ENCODE measurements around the gene LGALS7.
"Not testable (repeated sequence)": the region's sequence is repeated elsewhere in the genome, so short reads cannot be mapped to it uniquely, and the experiment has no call there.

LGALS7 gene

DNA sequence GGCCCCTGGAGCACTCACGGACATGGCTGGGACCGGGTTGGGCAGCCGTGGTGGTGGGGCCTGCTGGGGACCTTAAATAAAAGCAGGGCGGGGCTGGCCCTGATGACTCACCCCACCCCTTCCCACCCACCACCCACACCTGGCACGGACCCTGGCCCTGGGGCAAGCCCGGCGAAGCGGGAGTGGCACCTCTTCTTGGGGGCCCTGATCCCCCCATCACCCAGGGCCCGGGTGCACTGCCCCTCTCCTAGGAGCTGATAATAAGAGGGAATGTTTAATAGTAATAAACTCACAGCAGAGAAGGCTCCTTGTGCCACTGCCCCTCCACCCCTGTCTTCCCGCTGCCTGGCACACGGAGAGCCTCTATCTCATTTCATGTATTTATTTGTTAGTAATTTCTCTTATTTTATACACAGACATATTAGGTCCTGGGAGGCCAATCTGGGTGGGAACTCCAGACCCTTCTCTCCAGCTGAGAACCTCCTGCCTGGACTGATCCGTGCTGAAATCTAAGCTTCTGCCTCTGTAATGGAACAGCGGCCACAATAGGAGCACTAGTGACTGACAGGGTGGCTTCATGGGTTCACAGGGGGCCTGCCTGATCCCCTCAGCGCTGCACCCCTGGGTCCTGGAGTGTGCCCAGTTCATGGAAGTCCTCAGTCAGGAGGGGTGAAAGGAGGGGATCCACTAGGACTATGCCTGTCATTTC is at the start of gene LGALS7:
TSS of gene LGALS7 (minus strand) at position 49 of the 709 bp plus-strand sequence. CDS start at position 24, 25 bp downstream.
- DNase-seq (ENCODE audit: low read depth, low spot score) = no peak

DNA sequence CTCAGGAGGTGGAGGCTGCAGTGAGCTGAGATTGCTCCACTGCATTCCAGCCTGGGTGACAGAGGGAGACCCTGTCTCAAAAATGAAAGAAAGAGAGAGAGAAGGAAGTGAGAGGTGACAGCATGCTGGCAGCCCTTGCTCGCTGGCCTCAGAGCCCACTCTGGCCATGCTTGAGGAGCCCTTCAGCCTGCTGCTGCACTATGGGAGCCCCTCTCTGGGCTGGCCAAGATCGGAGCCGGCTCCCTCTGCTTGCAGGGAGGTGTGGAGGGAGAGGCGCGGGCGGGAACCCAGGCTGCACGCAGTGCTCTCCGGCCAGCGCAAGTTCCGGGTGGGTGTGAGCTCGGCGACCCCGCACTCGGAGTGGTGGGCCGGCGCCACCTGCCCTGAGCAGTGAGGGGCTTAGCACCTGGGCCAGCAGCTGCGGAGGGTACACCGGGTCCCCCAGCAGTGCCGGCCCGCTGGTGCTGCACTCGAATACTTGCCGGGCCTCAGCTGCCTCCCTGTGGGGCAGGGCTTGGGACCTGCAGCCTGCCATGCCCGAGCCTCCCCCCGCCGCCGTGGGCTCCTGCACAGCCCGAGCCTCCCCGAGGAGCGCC is 48.0 kb upstream of the LGALS7 start:
- DNase-seq (ENCODE audit: low read depth, low spot score) = not testable (repeated sequence)

DNA sequence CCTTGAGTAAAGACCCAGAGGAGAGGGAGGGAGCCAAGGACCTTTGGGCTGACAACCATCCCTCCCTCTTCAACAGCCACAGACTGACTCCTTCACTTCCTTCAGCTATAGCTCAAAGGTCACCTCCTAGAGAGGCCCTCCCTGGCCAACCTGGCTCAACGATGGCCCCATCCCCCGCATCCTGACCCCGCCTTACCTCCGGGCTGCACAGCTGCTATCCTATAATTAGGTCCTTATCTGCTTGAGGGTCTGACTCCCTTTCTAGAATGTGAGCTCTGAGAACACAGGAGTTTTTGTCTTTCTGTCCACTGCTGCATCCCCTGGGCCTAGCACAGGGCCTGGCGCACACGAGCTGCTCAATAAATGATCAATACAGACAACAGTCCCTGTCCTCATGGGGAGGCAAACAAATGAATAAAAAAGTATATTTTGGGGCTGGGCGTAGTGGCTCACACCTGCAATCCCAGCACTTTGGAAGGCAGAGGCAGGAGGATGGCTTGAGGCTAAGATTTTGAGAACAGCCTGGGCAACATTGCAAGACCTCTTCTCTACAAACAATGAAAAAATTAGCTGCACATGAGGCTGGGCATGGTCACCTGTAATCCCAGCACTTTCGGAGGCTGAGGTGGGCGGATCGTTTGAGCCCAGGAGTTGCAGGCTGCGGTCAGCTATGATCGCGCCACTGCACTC is 46.1 kb upstream of the LGALS7 start:
- no peak for DNase-seq (ENCODE audit: low read depth, low spot score)

DNA sequence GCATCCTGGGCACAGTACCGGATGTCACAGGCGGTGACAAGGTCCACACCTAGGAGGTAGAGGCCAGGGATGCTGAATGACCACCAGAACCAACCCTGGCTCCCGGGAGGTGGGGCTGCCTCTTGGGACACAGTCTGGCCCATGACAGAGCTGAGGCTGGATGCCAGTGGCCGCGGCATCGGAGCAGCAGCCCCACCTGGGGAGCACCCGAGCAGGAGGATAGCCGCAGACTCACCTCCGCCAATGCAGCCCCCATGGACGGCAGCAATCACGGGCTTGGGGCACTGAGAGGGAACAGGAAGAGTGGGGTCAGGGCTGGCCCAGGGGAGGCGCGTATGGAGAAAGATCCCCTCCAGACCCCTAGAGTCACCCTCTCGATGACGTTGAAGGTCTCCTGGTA is 43.8 kb upstream of the LGALS7 start:
- no peak for DNase-seq (ENCODE audit: low read depth, low spot score)

DNA sequence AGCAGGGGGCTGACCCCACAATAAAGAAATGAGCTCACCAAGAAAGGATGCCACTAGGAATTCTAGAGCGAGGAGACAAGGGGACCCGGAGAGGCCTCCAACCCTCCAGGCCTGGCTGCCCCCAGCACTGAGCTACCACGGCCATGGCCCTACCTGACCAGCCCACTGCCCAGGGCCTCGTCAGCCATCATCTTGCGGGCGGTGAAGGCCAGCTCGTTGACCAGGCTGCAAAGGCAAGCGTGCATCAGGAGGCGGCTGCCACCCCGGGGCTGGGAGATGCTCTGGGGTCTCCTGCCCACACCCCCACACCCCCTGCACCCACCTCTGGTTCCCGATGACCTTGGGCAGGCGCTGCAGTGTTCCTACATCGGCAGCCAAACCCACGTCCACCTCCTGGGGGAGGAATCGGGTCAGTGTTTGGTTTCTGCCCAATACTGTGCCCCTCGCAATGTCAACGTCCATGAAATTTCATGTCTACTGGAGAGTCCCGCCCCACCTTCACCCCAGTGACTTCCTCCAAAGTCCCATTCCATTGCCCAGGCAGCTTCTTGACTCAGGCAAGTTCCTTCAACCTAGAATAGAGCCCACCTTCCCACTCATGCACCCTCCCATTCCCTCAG is 42.9 kb upstream of the LGALS7 start:
- no peak for DNase-seq (ENCODE audit: low read depth, low spot score)

DNA sequence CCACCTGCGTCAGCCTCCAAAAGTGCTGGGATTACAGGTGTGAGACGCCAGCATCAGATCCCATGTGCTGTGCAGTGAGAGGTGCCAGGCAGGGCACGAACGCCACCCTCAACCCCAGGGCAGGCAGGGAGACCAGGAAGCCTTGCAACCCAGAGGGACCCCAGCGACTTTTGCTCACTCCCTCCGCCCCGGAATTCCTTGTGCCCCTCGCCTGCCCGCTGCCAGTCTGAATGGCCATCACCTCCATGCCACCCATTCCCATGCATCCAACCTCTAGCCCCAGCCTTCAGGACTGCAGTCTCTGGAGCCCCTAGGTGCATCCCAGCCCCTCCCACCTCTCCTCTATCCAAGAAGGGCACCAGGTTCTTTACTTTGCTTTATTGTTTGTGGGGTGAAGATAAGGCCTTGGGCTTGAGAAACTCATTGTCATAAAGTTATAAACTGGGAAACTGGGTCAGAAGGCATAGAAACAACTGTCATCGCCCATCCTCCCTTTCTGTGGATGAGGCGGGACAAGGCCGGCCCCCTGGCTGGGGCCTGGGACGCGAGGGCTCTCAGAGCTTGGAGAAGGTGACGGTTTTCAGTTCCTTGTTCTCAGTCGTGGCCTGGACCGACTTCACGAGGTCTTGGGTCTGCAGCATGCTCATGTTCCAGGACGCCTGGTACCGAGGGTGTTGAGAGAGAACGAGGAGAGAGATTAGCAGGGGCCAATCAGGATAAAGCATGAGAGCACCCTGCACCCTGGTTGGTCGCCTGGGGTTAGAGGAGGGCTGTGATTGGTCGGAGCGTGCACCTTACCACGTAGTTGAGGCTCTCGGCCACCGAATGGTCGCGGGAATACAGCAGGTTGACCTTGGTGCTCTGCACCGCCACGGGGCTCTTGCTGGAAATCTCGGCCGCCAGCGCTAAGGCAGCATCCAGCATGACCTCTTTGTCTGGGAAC is 42.0 kb upstream of the LGALS7 start:
- DNase-seq (ENCODE audit: low read depth, low spot score) = no peak

DNA sequence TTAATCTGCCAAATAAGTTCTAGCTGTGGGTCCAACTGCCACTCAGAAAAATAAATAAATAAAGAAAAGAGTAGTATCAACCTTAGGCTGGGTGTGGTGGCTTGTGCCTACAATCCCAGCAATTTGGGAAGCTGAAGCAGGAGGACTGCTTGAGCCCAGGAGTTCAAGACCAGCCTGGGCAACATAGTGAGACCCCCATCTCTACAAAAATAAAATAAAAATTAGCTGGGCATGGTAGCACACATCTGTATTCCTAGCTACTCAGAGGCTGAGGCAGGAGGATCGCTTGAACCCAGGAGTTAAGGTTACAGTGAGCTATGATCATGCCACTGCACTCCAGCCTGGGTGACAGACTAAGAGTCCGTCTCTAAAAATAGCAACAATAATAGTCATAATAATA is 40.6 kb upstream of the LGALS7 start:
- not testable (repeated sequence) for DNase-seq (ENCODE audit: low read depth, low spot score)

DNA sequence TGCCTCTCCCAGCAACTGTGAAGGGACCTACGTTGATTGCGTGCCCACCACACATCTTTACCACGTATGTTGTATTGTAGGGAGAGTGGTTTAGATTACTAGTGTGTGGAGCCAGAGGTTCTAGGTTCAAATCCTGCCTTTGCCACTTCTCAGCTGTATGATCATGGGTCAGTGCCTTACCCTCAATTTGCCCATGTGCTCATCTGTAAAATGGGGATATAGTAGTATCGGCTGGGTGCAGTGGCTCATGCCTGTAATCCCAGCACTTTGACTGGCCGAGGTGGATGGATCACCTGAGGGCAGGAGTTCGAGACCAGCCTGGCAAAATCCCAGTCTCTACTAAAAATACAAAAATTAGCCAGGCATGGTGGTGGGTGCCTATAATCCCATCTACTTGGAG is 40.0 kb upstream of the LGALS7 start:
- no peak for DNase-seq (ENCODE audit: low read depth, low spot score)

DNA sequence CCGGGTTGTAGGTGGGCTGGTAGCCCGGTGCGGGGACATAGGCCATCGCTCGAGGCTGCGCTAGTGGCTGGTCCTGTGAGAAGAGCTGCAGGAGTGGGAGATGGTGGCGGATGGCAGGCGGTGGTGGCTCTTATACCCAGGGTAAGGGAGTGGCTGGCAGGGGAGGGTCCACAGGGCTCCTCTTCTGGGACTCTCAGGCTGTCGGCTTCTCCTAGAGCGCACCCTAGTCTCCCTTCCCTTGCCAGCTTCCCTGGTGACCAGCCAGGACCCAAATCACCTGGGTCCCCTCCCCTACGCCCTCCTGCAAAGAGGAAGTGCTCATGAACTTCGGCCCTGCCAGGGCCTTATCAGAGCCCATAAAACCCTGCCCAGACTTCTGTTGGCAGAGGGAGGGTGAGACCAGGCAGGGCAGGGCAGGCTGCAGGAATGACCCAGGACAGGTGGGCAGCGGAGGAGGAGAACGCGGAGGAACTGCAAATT is 39.6 kb upstream of the LGALS7 start, which contains the start of gene LGALS4:
TSS of gene LGALS4 (minus strand) at position 105 of the 480 bp plus-strand sequence. CDS start at position 46, 59 bp downstream.
- no peak for DNase-seq (ENCODE audit: low read depth, low spot score)

DNA sequence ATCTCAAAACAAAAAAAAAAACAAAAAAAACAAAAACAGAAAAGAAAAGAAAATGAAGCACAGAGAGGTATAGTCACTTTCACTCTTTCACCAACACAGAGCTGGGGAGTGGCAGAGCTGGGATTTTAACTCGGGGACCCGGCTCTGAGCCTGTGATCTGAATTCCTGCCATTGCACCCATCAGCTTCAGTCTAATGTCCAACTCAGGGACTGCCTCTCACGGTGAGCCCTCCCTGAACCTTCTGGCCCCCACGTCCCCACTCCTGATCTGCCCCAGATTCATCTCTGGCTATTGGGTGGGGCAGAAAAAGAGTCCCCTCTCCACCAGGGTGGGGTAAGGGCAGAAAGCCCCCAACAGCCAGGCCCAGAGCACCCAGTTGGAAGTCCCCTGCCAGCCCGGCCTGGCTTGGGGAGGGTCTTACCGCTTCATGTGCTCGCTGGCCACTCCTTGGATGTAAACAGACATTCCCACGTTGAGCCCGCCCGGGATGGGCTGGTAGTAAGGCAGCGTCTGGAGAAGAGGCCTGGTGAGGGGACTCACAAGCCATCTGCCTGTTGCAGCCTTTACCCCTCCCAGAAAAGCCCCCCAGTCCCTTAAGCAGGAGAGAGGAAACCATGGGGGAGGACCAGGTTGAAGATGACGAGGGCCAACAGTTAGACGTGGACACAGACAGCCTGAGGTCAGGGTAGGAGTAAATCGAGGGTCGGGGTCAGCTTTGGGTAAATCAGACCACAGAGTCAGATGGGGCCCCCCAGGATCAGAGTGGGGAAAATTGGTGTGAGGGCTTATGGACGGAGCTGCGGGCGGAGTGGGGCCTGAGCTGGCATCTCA is 38.9 kb upstream of the LGALS7 start:
- no peak for DNase-seq (ENCODE audit: low read depth, low spot score)

DNA sequence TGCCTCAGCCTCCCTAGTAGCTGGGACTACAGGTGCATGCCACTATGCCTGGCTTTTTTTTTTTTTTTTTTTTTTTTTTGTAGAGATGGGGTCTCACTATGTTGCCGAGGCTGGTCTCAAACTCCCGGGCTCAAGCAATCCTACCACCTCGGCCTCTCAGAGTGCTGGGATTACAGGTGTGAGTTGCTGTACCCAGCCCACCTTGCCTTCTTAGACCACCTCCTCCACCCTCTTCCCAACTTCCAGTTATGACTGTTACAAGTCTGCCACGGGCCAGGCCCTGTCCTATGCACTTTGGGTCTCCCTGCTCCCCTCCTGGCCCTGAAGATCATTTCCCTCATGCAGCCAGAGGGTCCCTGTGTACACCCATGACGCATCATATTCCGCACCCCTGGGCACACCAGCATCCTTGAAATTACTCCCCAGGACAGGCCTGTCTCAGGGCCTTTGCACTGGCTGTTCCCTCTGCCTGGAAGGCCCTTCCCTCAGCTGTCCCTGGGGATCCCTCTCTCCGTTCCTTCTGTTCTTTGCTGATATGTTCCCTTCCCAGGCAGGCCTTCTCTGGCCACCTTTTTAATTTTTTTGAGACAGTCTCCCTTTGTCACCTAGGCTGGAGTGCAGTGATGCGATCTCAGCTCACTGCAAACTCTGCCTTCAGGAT is 36.4 kb upstream of the LGALS7 start:
- no peak for DNase-seq (ENCODE audit: low read depth, low spot score)

DNA sequence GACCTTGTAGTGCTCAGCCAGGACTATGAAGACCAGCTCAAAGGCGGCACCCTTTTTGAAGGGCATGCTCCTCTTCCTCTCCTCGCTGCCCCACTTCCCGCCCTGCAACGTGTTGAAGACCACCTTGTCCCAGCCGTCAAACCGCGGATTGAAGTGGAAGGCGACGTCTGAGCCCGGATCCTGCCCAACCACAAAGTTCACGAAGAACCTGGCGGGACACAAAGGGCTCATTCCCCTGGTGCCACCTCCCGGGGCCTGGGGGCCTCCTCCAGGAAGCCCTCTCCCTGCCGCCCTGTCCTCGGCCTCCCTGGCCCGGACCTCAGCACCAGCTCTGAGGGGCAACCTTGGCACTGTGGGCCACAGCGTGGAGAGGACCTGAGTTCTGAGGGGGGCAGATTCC is 35.4 kb upstream of the LGALS7 start:
- no peak for DNase-seq (ENCODE audit: low read depth, low spot score)

DNA sequence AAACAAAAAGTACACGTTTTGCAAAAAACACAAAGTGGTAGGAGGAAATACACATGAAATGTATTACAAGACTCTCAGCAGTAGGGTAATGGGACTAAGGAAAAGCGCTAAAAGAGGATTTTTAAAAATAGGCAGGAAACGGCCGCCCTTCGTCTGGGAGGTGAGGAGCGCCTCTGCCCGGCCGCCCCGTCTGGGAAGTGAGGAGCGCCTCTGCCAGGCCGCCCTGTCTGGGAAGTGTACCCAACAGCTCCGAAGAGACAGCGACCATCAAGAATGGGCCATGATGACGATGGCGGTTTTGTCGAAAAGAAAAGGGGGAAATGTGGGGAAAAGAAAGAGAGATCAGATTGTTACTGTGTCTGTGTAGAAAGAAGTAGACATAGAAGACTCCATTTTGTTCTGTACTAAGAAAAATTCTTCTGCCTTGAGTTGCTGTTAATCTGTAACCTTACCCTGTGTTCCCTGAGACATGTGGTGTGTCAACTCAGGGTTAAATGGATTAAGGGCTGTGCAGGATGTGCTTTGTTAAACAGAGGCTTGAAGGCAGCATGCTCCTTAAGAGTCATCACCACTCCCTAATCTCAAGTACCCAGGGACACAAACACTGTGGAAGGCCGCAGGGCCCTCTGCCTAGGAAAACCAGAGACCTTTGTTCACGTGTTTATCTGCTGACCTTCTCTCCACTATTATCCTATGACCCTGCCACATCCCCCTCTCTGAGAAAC is 34.2 kb upstream of the LGALS7 start:
- DNase-seq (ENCODE audit: low read depth, low spot score) = not testable (repeated sequence)

DNA sequence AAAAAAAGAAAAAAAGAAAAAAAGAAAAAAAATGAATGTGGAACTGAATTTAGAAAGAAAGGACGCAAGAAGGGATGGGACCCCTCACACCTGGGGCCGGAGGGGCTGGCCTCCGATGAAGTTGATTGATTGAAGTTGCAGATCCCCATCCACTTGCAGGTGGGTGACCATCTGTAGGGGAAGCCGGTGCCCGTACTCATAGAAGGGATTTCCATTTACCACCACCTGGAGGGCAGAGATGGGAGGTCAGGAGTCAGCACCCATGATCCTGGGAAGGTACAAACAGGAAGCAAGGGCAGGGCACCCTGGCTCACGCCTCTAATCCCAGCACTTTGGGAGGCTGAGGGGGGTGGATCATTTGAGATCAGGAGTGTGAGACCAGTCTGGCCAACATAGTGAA is 33.1 kb upstream of the LGALS7 start:
- no peak for DNase-seq (ENCODE audit: low read depth, low spot score)

DNA sequence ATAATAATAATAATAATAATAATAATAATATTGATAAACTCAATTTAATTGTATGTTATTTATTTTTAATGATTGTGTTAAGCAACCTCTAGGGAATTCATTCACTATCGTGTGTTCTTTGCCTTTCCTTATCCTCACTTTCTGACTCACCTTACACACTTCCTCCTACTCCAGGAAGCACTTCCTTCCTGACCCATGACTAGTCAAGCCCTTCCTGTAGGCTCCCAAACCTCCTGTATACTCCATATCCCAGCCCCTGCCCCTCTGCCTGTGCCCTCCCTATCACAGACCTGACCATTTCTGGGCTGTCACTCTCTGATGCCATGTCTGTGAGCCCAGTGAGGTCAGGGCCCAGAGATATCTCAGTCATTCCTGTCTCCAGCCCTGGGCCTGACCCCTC is 31.9 kb upstream of the LGALS7 start:
- DNase-seq (ENCODE audit: low read depth, low spot score) = no peak

DNA sequence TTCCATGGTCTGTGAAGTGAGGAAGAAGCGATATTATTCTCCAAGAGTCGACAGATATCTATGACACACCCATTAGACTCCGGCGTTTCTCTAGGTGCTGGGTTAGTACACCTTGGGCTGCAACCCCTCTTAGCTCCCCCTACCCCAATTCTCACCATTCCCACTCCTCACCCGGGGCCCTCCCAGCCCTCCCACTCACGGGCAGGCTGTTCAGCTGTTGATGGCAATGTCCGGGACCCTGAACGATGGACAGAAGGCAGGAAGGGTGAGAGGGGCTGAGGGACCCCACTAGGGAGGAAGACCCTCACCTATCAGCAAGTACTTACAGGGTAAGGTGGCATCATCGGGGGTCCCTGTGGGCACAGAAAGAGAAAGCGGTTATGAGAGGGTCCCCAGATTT is 30.2 kb upstream of the LGALS7 start:
- no peak for DNase-seq (ENCODE audit: low read depth, low spot score)

DNA sequence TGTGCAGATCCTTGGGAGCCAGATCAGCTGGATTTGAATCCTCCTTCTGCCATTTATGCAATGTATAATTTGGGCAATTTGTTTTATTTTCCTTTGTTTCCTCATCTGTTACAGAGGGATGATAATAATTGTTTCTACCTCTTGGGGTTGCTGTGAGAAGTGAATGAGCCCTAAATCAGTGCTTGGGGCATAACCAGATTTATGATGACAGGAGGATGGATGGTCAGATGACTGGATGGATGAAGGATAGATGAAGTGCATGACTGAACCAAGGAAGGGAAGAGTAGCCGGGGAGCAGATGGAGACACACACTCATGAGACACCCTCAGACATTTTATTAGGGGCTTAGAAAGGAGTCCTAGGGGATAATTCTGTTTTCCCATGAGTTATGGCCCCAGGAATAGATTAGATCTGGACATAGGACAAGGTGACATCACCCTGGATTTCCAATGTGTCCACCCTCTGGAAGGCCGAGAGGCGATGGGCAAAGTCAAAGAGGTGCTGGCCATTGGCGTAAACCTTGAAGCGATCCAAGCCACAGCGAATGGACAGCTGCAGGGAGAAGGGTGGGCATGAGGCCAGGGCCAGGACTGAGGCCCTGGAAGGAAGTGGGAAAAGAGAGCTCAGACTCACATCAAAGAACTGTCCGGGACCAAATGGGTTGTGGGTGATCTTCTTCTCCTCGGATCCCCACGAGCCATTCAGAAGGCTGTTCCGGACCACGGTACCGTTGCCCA is 28.2 kb upstream of the LGALS7 start:
- DNase-seq (ENCODE audit: low read depth, low spot score) = no peak

All from smooth muscle cell of the brain vasculature (primary cell).